NOMO-1 (cell line): ENCODE data around the gene BCAR1.
A peak's percentile ranks its signal among the peaks of the same experiment; 100 is the strongest.
"Not testable (repeated sequence)": the region's sequence is repeated elsewhere in the genome, so short reads cannot be mapped to it uniquely, and the experiment has no call there.

ENCODE experiments used
- DNase-seq, 2 experiments: peaks; one replicate each; lab custom pipeline; 2025; ENCODE audit not compliant: unreplicated experiment in 2 of 2; lab: John Stamatoyannopoulos, UW

The BCAR1 gene

GRCh38 chr16:75251280-75252048 is at the start of gene BCAR1:
Gene BCAR1, minus strand, starts transcription at chr16:75251624. Its CDS starts 142 bp downstream, at chr16:75251482.
- peak; percentile 52 to 73 for DNase-seq

GRCh38 chr16:75298267-75298666 is 46.8 kb upstream of the BCAR1 start:
- no peak for DNase-seq

GRCh38 chr16:75296606-75297005 is 45.2 kb upstream of the BCAR1 start:
- no peak for DNase-seq

GRCh38 chr16:75294773-75295459 is 43.5 kb upstream of the BCAR1 start:
- no peak for DNase-seq

- no peak for DNase-seq
These were observed 42.3 kb upstream of the BCAR1 start for GRCh38 chr16:75293772-75294171.

- no peak for DNase-seq
These were observed 41.7 kb upstream of the BCAR1 start for GRCh38 chr16:75293173-75293572.

- DNase-seq: no peak
These were observed 41.3 kb upstream of the BCAR1 start for GRCh38 chr16:75292691-75293090.

GRCh38 chr16:75289189-75289588 is 37.8 kb upstream of the BCAR1 start:
- no peak for DNase-seq

- no peak for DNase-seq
These were observed 37.2 kb upstream of the BCAR1 start for GRCh38 chr16:75288596-75289120.

GRCh38 chr16:75288181-75288580 is 36.8 kb upstream of the BCAR1 start:
- no peak for DNase-seq

- no peak for DNase-seq
These were observed 36.3 kb upstream of the BCAR1 start for GRCh38 chr16:75287708-75288107.

- no peak for DNase-seq
These were observed 35.0 kb upstream of the BCAR1 start for GRCh38 chr16:75286389-75286788.

- DNase-seq: no peak
These were observed 31.2 kb upstream of the BCAR1 start for GRCh38 chr16:75282466-75283281.

GRCh38 chr16:75281826-75282225 is 30.4 kb upstream of the BCAR1 start:
- DNase-seq: no peak

- DNase-seq: not testable (repeated sequence)
These were observed 29.6 kb upstream of the BCAR1 start for GRCh38 chr16:75281009-75281408.

GRCh38 chr16:75280331-75280804 is 28.9 kb upstream of the BCAR1 start:
- DNase-seq: no peak

GRCh38 chr16:75279305-75279704 is 27.9 kb upstream of the BCAR1 start:
- no peak for DNase-seq

GRCh38 chr16:75273054-75273925 is 21.9 kb upstream of the BCAR1 start:
- DNase-seq: no peak

GRCh38 chr16:75272629-75273028 is 21.2 kb upstream of the BCAR1 start:
- not testable (repeated sequence) for DNase-seq

- peak; percentile 10 to 44 for DNase-seq
These were observed 20.7 kb upstream of the BCAR1 start for GRCh38 chr16:75272097-75272551.
